Bronchus fibroblast of lung (primary cell): ENCODE results near the gene BBS7. TPM values are rescaled to one million over a fixed set of nuclear protein-coding genes. Genes with fewer than 3 reads are reported as not detected.

Experiments used
- total RNA-seq: library from RNA; depleted of rRNA; stranded (reverse); fragments of >200 nt; gene quantifications from 2 replicates; pipeline ENCODE4 v1.2.3, GENCODE V29; 2015

The BBS7 gene, protein sequence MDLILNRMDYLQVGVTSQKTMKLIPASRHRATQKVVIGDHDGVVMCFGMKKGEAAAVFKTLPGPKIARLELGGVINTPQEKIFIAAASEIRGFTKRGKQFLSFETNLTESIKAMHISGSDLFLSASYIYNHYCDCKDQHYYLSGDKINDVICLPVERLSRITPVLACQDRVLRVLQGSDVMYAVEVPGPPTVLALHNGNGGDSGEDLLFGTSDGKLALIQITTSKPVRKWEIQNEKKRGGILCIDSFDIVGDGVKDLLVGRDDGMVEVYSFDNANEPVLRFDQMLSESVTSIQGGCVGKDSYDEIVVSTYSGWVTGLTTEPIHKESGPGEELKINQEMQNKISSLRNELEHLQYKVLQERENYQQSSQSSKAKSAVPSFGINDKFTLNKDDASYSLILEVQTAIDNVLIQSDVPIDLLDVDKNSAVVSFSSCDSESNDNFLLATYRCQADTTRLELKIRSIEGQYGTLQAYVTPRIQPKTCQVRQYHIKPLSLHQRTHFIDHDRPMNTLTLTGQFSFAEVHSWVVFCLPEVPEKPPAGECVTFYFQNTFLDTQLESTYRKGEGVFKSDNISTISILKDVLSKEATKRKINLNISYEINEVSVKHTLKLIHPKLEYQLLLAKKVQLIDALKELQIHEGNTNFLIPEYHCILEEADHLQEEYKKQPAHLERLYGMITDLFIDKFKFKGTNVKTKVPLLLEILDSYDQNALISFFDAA
- total RNA-seq = 29.1 and 35.0 TPM in 2 replicates

DNA sequence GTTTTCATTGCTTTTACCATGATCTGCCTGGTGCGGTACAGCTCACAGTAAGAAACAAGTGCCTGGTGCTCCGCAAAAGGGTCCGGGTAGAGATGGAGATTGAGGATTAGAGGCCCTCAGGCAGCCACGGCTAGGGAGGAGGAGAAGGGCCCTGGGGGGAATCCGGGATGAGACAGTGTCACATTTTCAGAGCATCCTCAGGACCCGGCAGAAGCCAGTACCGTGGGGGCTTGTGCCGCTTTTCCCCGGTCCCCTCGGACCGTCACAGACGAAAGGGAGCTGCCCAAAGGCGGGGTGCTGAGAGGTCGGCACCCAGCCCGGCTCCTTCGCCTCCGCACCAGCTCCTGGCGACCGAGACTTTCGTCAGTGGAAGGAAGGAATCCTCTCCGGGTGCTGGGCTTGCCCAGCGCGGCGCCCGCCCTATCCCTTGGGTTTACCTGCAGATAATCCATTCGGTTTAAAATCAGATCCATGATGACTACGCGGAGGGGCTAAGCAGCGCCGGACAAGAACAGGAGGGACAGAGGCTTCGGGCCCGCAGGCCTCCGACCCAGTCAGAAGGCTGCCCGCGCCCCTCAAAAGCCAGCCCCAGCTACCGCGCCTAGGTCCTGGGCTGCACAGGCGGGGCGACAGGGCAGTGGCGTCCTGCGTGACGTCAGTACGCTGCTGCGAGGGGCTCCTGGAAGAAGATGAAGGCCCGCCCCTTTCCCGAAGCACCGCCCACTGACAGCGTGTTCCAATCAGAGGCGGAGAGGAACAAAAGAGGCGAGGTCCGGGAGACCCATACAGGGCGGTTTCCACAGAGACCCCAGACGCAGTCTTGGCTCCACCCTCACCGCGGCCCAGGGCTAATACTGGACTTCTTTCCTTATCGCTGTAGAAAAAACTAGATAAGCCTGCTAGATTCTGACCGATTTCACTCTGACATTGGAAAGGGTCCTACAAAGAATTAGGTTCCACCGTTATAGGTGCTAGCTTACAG is at the start of gene BBS7:
TSS of gene BBS7 (minus strand) at position 634 of the 982 bp plus-strand sequence. CDS start at position 473, 161 bp downstream.

DNA sequence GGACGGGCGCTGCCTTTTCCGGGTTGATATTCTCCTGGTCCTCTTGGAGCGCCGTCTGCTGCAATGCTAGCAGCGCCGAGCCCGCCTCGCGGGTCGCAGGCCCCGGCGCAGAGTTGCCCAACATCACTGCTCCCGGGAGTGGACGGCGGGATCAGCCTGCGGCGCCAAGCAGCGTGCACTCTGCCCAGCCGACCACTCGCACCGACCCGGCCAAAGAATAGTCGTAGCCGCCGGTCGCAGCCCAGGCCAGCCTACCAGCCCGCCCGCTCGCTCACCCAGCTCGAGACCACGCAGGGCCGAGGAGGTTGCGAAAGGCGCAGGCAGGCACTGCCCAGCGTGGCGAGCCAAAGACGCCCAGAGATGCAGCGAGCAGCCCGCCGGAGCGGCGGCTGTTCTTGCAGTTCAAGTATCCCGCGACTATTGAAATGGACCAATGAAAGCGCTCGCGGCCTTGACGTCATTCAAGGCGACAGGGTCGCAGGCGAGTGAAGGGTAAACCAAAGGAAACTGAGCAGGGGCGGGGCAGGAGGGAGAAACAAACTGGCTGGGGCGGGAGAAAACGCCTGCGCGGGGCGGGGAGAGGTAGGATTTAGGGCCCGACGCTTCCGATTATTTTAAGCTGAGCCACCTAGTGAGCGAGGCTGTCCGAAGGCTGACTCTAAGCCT is 46.6 kb downstream of the BBS7 start, which contains the start of gene CCNA2:
TSS of gene CCNA2 (minus strand) at position 379 of the 666 bp plus-strand sequence. CDS start at position 124, 255 bp downstream.

DNA sequence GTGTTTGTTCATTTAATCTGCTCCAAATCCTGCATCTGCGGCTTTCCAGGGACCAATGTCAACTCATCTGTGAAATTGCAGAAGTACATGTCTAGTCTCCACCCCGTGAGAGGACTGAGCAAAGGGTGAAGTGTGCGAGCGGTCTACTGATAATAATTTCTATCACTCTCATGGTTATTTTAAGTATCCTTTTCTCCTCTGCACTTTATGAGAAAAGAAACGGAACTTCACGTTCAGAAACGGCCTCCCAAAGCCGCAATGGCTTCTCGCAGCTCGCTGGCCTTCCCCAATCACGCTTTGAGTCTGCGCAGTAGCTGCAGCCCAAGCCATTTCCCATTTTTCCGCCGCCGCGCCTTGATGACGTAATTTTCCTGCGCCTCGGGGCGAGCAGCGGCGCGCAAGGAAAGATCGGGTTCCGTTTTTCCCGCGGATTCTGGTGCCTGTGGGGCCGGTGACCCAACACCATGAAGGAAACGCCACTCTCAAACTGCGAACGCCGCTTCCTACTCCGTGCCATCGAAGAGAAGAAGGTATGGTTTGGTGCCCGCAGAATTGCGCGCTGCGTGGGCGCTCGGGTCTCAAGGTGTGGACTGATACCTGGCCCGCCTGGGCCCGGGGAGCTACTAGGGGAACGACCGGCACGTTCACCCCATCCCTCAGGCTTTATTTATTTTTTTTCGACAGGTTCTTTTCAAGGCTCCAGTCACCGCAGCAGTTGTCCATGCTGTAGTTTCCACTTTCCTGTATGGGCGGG is 69.1 kb downstream of the BBS7 start, which contains the start of gene EXOSC9:
TSS of gene EXOSC9 (plus strand) at position 363 of the 754 bp plus-strand sequence. CDS start at position 465, 102 bp downstream.

Other genes starting within 250 kb of the BBS7 start
- gene ANXA5, start 173.5 kb downstream of the BBS7 start, total RNA-seq = 509 and 578 TPM in 2 replicates
- gene SMIM43, start 105.3 kb downstream of the BBS7 start, total RNA-seq = 0.50 and 0.59 TPM in 2 replicates
- 41.0 and 43.9 TPM in 2 replicates for gene EXOSC9, start 69.2 kb downstream of the BBS7 start, total RNA-seq
- 131 and 138 TPM in 2 replicates for gene CCNA2, start 46.6 kb downstream of the BBS7 start, total RNA-seq
- 3.9 and 4.0 TPM in 2 replicates for gene TRPC3, start 81.6 kb upstream of the BBS7 start, total RNA-seq